Lower lobe of right lung (tissue), 2 donors: ENCODE results near the gene SETD5. TPM values are rescaled to one million over a fixed set of nuclear protein-coding genes. Genes with fewer than 3 reads are reported as not detected.

Experiments
- ATAC-seq, 2 donors: fragments of 200-7000 bp; cut with Tn5 transposase; one replicate each; pipeline ENCODE4 v1.9.1; 2020 to 2022; ENCODE audit warnings: mild to moderate bottlenecking in 2 of 2, moderate library complexity in 2 of 2
- DNase-seq: peaks from one replicate; pipeline ENCODE4 v3.0.0-alpha.2; 2020
- H3K27ac ChIP-seq: fragments of 200-600 bp; one replicate; pipeline ENCODE4 v1.8.0; 2022
- H3K27me3 ChIP-seq: fragments of 200-600 bp; one replicate; pipeline ENCODE4 v1.8.0; 2022; ENCODE audit warnings: low read depth
- H3K36me3 ChIP-seq: fragments of 200-600 bp; one replicate; pipeline ENCODE4 v1.8.0; 2022; ENCODE audit warnings: mild to moderate bottlenecking
- H3K4me1 ChIP-seq: fragments of 200-600 bp; one replicate; pipeline ENCODE4 v1.8.0; 2022
- H3K4me3 ChIP-seq: fragments of 200-600 bp; one replicate; pipeline ENCODE4 v1.8.0; 2022; ENCODE audit warnings: mild to moderate bottlenecking
- H3K9me3 ChIP-seq: fragments of 200-600 bp; one replicate; pipeline ENCODE4 v1.8.0; 2022
- intact Hi-C: fragments of 100-400 bp; cut with DNase I; formaldehyde crosslinking; loops from one replicate; pipeline ENCODE4 v1.11.0; 2022
- total RNA-seq: library from RNA; stranded (reverse); fragmentation: NEBNext Ultra II Directional; extraction: Animal tissue kit (Norgen Biotek cat#: 25700); gene quantifications from one replicate; pipeline ENCODE4 v1.2.1, GENCODE V29; 2021
- TF ChIP-seq, protein P1 (sequence below): fragments of 200-600 bp; IDR thresholded peaks from one replicate; pipeline ENCODE4 v1.8.0; 2022; ENCODE audit warnings: antibody characterized with exemption, mild to moderate bottlenecking
- donor health status: DM: no; HTN: yes; CAD: no; lungs with severe emphysema.

The SETD5 gene
- total RNA-seq, 1 donor from 2014 or later = 116 TPM

DNA sequence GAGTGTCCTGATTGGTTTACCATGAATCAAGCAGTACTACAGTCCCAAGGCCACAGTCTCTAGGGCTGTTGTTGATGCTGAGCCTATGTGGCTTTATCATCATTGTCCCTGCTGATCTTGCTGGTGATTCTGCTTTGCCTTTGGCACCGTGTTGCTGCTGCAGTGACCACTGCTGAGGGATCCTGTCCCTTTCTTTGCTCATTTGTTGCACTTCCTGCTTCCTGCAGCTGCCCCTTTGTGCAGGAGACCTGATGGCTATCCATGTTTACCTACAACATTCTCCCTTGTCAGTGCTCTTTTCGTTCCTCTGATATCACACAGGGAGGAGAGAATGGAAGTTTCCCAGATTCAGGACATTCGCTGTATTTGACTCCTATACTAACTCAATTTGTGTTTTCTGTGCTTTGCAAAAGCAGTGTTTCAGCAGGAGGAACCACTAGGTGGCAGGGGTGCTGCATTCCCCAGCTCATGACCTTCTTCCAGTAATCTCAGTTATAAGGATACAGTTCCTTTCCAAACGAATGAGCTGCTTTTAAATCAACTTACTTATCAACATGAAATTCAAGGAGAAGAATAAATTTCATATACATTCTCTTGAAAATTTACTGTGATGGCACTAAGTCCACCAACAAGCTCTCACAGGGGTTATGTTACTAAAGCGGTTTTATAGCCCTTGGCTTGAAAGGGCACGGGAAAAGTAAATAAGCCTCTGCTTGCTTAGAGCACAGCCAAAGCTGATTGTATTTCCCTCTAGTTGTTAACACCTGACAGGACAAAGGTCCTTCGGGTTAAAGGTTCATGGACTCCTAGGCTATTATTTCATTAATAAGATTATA lies 44.3 kb upstream of the SETD5 start:
- DNase-seq (peak; percentile 66), ATAC-seq (peak; percentile 84 to 88)
- H3K4me3 ChIP-seq = no peak overlapping the region
- TF ChIP-seq, protein P1, sequence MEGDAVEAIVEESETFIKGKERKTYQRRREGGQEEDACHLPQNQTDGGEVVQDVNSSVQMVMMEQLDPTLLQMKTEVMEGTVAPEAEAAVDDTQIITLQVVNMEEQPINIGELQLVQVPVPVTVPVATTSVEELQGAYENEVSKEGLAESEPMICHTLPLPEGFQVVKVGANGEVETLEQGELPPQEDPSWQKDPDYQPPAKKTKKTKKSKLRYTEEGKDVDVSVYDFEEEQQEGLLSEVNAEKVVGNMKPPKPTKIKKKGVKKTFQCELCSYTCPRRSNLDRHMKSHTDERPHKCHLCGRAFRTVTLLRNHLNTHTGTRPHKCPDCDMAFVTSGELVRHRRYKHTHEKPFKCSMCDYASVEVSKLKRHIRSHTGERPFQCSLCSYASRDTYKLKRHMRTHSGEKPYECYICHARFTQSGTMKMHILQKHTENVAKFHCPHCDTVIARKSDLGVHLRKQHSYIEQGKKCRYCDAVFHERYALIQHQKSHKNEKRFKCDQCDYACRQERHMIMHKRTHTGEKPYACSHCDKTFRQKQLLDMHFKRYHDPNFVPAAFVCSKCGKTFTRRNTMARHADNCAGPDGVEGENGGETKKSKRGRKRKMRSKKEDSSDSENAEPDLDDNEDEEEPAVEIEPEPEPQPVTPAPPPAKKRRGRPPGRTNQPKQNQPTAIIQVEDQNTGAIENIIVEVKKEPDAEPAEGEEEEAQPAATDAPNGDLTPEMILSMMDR = peak; percentile 83
- no peaks in the 10 kb centered on the region for H3K9me3 ChIP-seq
- H3K27ac ChIP-seq = no peak overlapping the region
- no peaks in the 10 kb centered on the region for H3K27me3 ChIP-seq
- no peaks in the 10 kb centered on the region for H3K4me1 ChIP-seq
- no peaks in the 10 kb centered on the region for H3K36me3 ChIP-seq
- intact Hi-C loops = no loop called here

DNA sequence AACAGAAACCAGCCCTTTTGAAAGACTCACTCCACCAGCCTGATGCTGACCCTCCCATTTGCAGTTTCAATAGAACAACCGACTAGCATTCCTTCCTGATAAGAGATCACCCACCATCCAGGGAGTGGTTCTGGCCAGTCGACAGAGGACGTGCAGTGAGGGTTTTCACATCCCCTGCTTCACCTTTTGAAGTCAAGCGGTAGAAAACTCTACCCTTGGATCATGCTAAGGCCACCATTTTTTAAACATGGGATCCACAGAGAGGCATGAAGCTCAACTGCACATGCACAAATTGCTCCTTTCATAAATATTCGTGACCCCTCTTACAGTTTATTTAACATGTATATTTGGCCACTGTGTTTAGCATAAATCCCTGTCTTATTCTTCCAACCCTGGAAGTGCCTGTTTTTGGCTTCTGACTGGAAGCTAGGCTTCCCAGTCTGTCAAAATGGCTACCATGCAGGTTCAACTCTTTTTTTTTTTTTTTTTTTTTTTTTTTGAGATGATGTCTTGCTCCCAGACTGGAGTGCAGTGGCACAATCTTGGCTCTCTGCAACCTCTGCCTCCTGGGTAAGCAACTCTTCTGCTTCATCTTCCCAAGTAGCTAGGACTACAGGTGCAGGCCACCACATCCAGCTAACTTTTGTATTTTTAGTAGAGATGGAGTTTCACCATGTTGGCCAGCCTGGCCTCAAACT lies 35.6 kb upstream of the SETD5 start:
- Histone ChIP-seq H3K4me3 (peak overlapping the region; percentile 79), H3K9me3 (no peaks in the 10 kb centered on the region), H3K4me1 (peaks cover 21% of the 10 kb centered on the region), H3K27me3 (no peaks in the 10 kb centered on the region), H3K36me3 (peaks cover 22% of the 10 kb centered on the region), H3K27ac (peak overlapping the region; percentile 92)
- TF ChIP-seq, protein P1 = no peak
- ATAC-seq (no peak), DNase-seq (no peak)
- intact Hi-C loops = no loop called here

GRCh38 chr3:9362731-9363530 lies 34.5 kb upstream of the SETD5 start, which contains the start of gene THUMPD3:
THUMPD3 (plus strand) TSS chr3:9363054; CDS start chr3:9365069, 2,015 bp downstream.
- no peaks in the 10 kb centered on the region for H3K9me3 ChIP-seq
- ATAC-seq (peak; percentile 98 to 100), DNase-seq (peak; percentile 96)
- H3K4me3 ChIP-seq = peak within 1 kb of the TSS; percentile 79
- TF ChIP-seq, protein P1 = peak; percentile 21
- intact Hi-C loops = no loop called here
- H3K4me1 ChIP-seq = peaks cover 21% of the 10 kb centered on the region
- no peaks in the 10 kb centered on the region for H3K27me3 ChIP-seq
- H3K27ac ChIP-seq = peak within 1 kb of the TSS; percentile 92
- peaks cover 33% of the 10 kb centered on the region for H3K36me3 ChIP-seq

GRCh38 chr3:9369508-9369907 lies 27.9 kb upstream of the SETD5 start:
- DNase-seq = no peak
- Histone ChIP-seq H3K36me3 (peaks cover 99% of the 10 kb centered on the region), H3K27me3 (no peaks in the 10 kb centered on the region), H3K4me3 (no peak overlapping the region), H3K4me1 (peaks cover 2% of the 10 kb centered on the region), H3K27ac (no peak overlapping the region), H3K9me3 (no peaks in the 10 kb centered on the region)
- TF ChIP-seq, protein P1 = no peak
- ATAC-seq = no peak
- intact Hi-C loops = no loop called here

GRCh38 chr3:9373465-9373864 lies 23.9 kb upstream of the SETD5 start:
- Histone ChIP-seq H3K36me3 (peaks cover 100% of the 10 kb centered on the region), H3K27me3 (no peaks in the 10 kb centered on the region), H3K4me3 (no peak overlapping the region), H3K27ac (no peak overlapping the region), H3K4me1 (no peaks in the 10 kb centered on the region), H3K9me3 (no peaks in the 10 kb centered on the region)
- ATAC-seq (no peak), DNase-seq (no peak)
- TF ChIP-seq, protein P1 = no peak
- intact Hi-C loops = no loop called here
